ENCODE measurements around the gene MAD2L2.

GRCh38 chr1:11641776-11642305, 39.1 kb downstream of the MAD2L2 start:
- TF ChIP-seq EZH2 (IDR thresholded peaks at IDR 0.05; ENCODE audit: insufficient read depth, low read length) (no peak), CTCF (IDR thresholded peaks at IDR 0.05; ENCODE audit: insufficient read depth, low read depth, low read length) (no peak)
